PC-3 (cell line): ENCODE results near the gene CHTF18.

Experiments used
- CTCF ChIP-seq: fragments of 300-600 bp; sonication (generic); conservative IDR thresholded peaks from 2 replicates; pipeline ENCODE4 v1.5.1; 2017; ENCODE audit warnings: antibody characterized with exemption, low read depth, mild to moderate bottlenecking, low read length
- EZH2phosphoT487 ChIP-seq: fragments of 300-600 bp; sonication (generic); IDR thresholded peaks from 2 replicates; pipeline ENCODE4 v1.6.1; 2018; ENCODE audit warnings: mild to moderate bottlenecking, antibody characterized with exemption, low read length, borderline replicate concordance

GRCh38 chr16:814974-815373, 26.6 kb downstream of the CHTF18 start:
- TF ChIP-seq EZH2phosphoT487 (no peak), CTCF (no peak)
